RWPE2 (cell line): Measurements from ENCODE around the gene PIK3IP1.

Source experiments
- ATAC-seq: fragments of 200-7000 bp; cut with Tn5 transposase; 3 replicates; pipeline ENCODE4 v1.9.1; 2021; ENCODE audit warnings: low read depth
- DNase-seq: peaks from one replicate; pipeline ENCODE4 v3.0.0-alpha.2; 2020; ENCODE audit warnings: low spot score
- H3K27ac ChIP-seq: fragments of 450-650 bp; 2 replicates; pipeline ENCODE4 v1.5.1; 2017; ENCODE audit warnings: mild to moderate bottlenecking; ENCODE audit not compliant: poor library complexity, severe bottlenecking
- H3K27me3 ChIP-seq: fragments of 250-450 bp; sonication (Bioruptor Pico); 2 replicates; pipeline ENCODE4 v1.5.1; 2021; ENCODE audit warnings: mild to moderate bottlenecking, moderate library complexity; ENCODE audit not compliant: insufficient read depth, poor library complexity, severe bottlenecking
- H3K36me3 ChIP-seq: fragments of 250-450 bp; sonication (Bioruptor Pico); 2 replicates; pipeline ENCODE4 v1.5.1; 2020; ENCODE audit warnings: low read depth, mild to moderate bottlenecking, moderate library complexity
- H3K4me1 ChIP-seq: fragments of 250-450 bp; sonication (Bioruptor Pico); 2 replicates; pipeline ENCODE4 v1.5.1; 2021; ENCODE audit warnings: mild to moderate bottlenecking, moderate library complexity; ENCODE audit not compliant: insufficient read depth, poor library complexity, severe bottlenecking
- H3K4me3 ChIP-seq: fragments of 250-450 bp; sonication (Bioruptor Pico); 2 replicates; pipeline ENCODE4 v1.5.1; 2021; ENCODE audit warnings: mild to moderate bottlenecking, moderate library complexity; ENCODE audit not compliant: severe bottlenecking
- H3K9me3 ChIP-seq: fragments of 250-450 bp; sonication (Bioruptor Pico); 2 replicates; pipeline ENCODE4 v1.5.1; 2021; ENCODE audit warnings: mild to moderate bottlenecking, moderate library complexity; ENCODE audit not compliant: severe bottlenecking
- TF ChIP-seq, protein P1 (sequence below): fragments of 450-650 bp; IDR thresholded peaks from one replicate; pipeline ENCODE4 v1.5.1; 2017; ENCODE audit warnings: mild to moderate bottlenecking, moderate library complexity; ENCODE audit not compliant: poor library complexity, severe bottlenecking

PIK3IP1 gene

DNA sequence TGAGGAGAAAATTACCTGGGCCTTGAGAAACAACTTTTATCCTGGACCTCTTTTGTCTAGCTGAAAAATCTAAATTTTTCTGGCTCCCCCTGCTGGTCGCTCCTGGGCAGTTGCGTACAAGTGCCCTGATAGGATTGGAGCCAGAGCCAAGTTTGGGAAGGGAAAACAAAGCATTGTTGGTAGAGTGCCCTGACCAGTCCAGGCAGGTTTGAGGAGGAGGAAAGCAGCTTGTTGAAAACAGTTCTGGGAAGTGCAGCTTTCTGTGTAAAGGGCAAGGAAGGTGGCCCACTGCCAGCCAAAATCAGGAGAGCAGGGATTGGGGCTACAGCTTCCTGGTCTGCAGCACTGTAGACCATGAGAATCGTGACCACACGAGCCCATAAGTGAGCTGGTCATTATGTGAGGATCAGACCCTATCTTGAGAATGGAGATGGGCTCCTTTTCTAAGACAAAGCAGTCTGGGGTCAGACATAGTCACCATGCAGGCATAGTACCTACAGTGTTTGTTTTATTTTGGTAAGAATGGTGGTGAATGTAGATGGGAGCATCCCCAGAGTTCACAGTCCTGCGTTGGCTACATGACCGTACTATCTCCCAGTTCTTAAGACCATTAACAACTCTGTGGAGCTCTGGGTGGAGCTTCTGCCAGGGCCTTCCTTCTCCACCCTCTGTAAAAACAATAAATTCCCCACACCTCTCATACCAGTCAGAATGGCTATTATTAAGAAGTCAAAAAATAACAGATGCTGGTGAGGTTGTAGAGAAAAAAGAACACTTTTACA is 21.3 kb upstream of the PIK3IP1 start:
- peak; percentile 99 for ATAC-seq
- Histone ChIP-seq H3K27me3 (no peaks in the 10 kb centered on the region), H3K4me3 (no peak overlapping the region), H3K4me1 (peaks cover 6% of the 10 kb centered on the region), H3K27ac (peak overlapping the region; percentile 51), H3K9me3 (no peaks in the 10 kb centered on the region), H3K36me3 (no peaks in the 10 kb centered on the region)
- TF ChIP-seq, protein P1, sequence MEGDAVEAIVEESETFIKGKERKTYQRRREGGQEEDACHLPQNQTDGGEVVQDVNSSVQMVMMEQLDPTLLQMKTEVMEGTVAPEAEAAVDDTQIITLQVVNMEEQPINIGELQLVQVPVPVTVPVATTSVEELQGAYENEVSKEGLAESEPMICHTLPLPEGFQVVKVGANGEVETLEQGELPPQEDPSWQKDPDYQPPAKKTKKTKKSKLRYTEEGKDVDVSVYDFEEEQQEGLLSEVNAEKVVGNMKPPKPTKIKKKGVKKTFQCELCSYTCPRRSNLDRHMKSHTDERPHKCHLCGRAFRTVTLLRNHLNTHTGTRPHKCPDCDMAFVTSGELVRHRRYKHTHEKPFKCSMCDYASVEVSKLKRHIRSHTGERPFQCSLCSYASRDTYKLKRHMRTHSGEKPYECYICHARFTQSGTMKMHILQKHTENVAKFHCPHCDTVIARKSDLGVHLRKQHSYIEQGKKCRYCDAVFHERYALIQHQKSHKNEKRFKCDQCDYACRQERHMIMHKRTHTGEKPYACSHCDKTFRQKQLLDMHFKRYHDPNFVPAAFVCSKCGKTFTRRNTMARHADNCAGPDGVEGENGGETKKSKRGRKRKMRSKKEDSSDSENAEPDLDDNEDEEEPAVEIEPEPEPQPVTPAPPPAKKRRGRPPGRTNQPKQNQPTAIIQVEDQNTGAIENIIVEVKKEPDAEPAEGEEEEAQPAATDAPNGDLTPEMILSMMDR: peak; percentile 93
- no peak for DNase-seq

DNA sequence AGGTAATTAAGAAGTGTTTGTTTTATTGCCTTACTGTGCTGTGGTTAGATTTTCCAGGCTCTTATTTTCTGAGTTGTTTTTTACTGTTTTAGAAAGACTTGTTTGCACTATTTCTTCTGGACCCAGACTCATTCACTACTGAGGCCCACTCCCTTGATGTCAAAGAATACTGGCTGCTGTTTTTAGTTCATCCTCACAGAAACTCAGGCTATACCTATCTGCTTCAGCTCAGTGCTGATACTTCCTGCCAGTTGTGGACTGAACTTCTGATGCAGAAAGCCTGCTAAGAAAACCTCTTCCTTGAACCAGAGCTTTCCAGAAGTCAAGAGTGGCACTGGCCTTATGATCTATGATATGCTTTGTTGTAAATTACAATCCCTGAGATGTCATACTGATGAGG is 15.9 kb upstream of the PIK3IP1 start:
- H3K4me3 ChIP-seq: no peak overlapping the region
- DNase-seq (no peak), ATAC-seq (no peak)
- H3K27ac ChIP-seq: no peak overlapping the region
- no peaks in the 10 kb centered on the region for H3K9me3 ChIP-seq
- TF ChIP-seq, protein P1: no peak
- H3K27me3 ChIP-seq: no peaks in the 10 kb centered on the region
- no peaks in the 10 kb centered on the region for H3K36me3 ChIP-seq
- peaks cover 6% of the 10 kb centered on the region for H3K4me1 ChIP-seq

DNA sequence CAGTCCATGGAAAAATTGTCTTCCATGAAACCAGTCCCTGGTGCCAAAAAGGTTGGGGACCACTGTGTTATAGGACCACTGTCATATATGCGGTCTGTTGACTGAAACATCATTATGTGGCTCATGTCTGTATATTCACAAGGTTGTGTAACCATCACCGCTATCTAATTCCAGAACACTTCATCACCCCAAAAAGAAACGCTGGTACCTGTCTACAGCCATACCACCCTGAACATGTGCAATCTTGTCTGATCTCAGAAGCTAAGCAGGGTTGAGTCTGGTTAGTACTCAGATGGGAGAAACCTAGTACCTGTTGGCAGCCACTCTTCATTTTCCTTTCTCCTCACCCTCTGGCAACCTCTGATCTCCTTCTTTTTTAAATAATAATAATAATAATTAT is 12.9 kb upstream of the PIK3IP1 start:
- peaks cover 4% of the 10 kb centered on the region; the same call in 1 of the 2 replicates for H3K36me3 ChIP-seq
- ATAC-seq: peak; percentile 78
- no peak overlapping the region for H3K27ac ChIP-seq
- TF ChIP-seq, protein P1: no peak
- no peaks in the 10 kb centered on the region for H3K9me3 ChIP-seq
- DNase-seq: no peak
- H3K27me3 ChIP-seq: no peaks in the 10 kb centered on the region
- H3K4me3 ChIP-seq: no peak overlapping the region
- H3K4me1 ChIP-seq: peaks cover 6% of the 10 kb centered on the region

DNA sequence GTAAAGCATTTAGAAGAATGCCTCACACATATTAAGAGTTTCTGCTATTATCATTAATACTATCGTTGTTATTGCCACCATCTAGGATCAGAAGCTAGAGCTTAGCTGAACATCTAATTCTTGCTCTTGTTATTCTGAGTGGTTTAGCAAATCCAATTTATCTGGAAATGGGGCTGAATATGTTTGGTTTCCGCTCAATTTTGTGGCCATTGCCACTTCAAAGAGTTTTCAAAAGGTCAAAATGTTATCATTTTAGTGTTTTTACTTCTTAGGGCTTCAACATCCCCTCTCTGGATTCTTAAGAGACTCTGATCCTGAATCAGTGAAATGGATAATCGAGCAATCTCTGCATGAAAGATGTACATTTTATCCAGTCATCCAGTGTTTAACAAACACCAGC is 10.2 kb upstream of the PIK3IP1 start:
- Histone ChIP-seq H3K4me1 (peaks cover 6% of the 10 kb centered on the region), H3K27ac (no peak overlapping the region), H3K4me3 (no peak overlapping the region), H3K9me3 (no peaks in the 10 kb centered on the region), H3K36me3 (peaks cover 4% of the 10 kb centered on the region; the same call in 1 of the 2 replicates), H3K27me3 (no peaks in the 10 kb centered on the region)
- TF ChIP-seq, protein P1: no peak
- no peak for DNase-seq
- no peak for ATAC-seq

DNA sequence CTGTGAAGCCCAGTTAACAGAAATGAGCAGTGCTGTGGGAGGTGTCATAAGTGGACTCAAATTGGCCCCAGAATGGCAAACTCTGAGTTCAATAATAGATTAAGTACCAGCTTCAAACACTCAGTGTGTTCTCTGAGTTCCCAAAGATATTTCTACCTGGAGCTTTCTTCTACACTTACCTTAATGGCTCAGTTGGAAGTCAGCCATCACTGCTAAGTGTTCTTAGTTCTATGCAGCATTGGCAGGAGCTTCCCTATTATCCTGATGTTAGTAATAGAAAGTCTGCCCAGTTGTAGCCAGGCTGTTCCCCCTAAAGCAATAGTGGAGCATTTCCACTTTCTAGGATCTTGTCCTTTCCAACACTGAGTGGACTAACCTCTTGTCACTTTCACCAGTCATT is 9.7 kb upstream of the PIK3IP1 start:
- Histone ChIP-seq H3K4me1 (peaks cover 6% of the 10 kb centered on the region), H3K27ac (no peak overlapping the region), H3K27me3 (no peaks in the 10 kb centered on the region), H3K36me3 (peaks cover 4% of the 10 kb centered on the region; the same call in 1 of the 2 replicates), H3K4me3 (no peak overlapping the region), H3K9me3 (no peaks in the 10 kb centered on the region)
- ATAC-seq (no peak), DNase-seq (no peak)
- TF ChIP-seq, protein P1: no peak
